Limb (tissue), 2 donors: ENCODE results near the gene SPRING1.
"Not testable (repeated sequence)": the region's sequence is repeated elsewhere in the genome, so short reads cannot be mapped to it uniquely, and the experiment has no call there.

Experiments used
- DNase-seq, 2 donors: peaks; one replicate each; pipeline ENCODE4 v3.0.0-alpha.2; 2016; ENCODE audit errors: extremely low spot score in 2 of 2

SPRING1 gene

DNA sequence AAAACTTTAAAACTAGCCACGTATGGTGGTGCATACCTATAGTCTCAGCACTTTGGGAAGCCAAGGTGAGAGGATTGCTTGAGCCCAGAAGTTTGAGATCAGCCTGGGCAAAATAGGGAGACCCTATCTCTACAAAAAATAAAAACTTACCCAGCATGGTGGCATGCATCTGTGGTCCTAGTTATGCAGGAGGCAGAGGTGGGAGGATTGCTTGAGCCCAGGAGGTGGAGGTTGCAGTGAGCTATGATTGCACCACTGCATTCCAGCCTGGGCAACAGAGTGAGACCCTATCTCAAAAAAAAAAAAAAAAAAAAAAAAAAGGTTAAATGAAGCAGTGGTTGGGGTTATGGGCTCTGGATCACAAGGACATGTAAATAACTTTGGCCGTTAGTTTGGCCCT is 4.9 kb upstream of the SPRING1 start:
- DNase-seq: not testable (repeated sequence)

DNA sequence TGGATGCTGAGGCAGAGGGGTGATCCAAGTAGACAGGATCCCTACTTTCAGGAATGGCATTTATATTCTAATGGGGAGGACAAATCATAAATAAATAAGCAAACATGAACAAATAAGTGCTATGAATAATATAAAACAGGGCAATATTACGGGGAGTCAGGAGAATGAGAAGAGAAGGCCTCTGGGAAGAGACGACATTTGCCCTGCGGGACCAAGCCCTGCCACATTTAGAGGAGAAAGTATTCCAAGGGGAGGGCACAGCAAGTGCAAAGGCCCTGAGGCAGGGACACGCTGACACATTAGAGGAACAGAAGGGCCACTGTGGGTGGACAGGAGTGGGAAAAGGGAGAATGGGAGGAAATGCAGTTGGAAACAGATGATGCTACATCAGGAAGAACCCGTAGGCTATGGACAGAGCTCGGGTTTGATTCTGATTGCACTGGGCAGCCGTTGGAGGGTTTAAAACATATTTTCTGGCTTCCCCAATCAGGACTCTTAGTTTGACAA is 1.6 kb upstream of the SPRING1 start:
- no peak for DNase-seq

DNA sequence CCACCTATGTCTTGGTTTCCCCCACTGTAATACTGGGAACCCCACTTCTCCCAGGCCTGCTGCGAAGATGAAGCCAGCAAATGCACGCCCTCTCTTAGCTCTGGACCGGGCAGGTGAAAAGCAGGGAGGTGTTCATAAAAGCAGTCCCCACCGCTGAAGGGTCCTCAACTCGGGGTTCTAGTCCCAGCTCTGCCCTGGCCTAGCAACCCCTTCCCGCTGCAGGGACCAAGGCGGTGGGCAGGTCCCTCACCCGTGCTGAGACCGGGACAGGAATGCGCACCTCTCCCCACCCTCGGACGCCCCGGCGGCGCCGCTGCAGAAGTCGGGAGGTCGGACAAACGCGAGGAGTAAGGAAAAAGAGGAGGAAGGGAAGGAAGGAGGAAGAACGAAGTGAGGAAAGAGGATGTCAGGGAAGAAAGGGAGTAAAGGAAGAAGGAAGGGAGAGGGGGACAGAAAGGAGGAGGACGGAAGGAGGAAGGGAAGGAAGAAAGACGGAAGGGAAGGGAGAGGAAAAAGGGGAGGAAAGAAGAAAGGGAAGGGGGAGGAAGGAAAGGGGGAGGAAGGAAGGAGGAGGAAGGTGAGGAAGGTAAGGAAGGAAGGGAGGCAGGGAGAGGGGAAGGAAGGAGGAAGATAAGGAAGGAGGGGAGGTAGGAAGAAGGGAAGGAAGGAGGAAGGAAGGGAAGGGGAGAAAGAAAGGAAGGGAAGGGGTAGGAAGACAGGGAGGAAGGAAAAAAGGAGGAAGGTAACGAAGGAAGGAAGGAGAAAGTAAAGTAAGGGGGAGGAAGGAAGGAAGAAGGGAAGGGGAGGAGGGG is 701 bp downstream of the SPRING1 start:
- DNase-seq: peak in 1 of 2 donors; percentile 42

DNA sequence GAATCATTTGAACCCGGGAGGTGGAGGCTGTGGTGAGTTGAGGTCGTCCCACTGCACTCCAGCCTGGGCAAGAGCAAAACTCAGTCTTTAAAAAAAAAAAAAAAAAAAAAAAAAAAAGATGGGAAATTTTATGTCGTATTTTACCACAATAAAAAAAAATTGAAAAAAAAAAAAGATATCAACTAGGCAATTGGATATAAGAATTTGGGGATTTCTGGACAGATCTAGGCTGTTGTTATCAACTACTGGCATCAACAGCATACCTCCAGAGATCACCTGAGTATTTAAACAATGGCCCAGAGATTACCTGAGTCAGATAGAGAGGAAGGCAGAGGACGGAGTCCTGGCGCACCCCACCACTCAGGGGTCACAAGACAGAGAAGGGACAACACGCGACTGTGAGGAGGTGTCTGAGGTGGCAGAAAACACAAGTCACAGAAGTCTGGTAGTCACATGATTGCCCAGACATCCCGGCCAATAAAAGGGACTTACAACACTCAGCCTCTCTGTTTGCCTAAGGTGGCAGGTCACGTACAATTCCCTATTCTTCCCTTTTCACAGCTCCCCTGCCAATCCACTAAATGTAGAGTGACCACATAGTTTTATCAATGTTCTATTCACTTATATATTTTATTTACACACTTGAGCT is 1.8 kb downstream of the SPRING1 start:
- no peak for DNase-seq

DNA sequence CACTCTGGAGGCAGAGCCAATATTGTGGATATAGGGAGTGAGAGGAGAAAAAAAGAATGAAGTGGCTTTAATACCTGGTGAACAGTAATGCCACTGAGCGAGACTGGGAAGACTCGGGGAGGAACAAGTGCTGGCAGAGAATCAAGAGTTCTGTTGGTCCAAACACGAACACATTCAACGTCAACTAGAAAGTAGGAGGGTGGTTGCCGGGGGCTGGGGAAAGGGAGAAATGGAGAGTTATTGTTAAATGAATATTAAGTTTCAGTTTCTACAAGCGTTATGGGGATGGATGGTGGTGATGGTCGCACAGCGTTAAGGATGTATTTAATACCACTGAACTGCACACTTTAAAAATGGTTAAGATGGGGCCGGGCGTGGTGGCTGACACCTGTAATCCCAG is 2.8 kb downstream of the SPRING1 start:
- DNase-seq: no peak

DNA sequence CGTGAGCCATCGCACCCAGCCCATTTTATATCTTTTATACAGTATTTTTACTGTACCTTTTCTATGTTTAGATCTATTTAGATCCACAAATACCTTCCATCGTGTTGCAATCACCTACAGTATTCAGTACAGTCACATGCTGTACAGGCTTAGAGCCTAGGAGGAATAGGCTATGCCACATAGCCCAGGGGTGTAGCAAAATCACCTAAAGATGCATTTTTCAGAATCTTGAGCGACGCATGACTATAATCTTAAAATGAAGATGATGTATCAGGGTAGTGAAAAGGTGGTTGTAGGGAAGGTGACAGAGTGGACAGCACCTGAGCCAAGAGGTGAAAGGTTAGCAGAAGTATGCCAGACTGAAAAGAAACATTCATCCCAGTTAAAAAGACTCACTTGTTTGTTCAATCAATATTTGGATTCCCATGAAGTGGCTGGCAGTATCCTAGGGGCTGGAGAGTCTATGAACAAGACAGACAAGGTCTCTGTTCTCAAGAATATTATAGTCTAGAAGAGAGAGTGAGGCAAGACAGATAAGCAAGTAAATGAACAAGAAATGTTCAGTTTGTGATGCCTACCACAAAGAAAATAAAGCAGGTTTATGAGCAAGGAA is 3.6 kb downstream of the SPRING1 start:
- DNase-seq: no peak

DNA sequence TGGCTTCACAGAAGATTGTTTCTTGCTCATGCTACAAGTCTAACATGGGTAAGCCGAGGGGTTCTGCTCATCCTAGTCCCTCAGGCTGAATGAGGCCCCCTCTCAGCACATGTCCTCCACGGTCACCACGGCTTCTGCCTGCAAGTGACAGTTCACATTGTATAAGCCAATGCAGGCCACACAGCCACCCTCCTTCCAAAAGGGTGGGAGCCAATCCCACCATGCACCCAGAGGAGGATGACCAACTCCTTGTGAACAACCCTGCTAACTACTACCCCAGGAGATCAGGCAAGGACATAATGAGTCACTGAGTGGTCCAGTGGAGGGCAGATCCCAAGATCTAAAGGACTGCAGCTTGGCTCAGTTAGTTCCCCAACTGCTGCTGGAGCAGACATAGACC is 6.1 kb downstream of the SPRING1 start:
- no peak for DNase-seq

DNA sequence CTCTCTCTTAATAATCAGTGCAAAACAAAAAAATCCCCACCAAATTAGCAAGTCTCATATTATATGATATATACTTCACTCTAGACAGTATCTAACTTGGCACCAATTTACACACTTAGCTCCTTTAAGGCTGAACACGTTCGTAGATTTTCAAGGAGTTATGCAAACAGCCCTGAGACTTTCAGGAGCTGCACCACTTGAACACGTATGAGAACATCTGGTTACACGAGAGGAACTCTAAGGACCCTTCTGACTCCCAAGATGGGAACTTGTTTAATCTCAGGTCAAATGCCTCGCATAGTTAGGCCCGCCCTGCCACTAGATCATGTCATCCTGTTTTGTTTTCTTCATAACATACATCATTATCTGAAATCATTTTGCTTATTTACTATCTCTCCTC is 10.0 kb downstream of the SPRING1 start:
- no peak for DNase-seq

DNA sequence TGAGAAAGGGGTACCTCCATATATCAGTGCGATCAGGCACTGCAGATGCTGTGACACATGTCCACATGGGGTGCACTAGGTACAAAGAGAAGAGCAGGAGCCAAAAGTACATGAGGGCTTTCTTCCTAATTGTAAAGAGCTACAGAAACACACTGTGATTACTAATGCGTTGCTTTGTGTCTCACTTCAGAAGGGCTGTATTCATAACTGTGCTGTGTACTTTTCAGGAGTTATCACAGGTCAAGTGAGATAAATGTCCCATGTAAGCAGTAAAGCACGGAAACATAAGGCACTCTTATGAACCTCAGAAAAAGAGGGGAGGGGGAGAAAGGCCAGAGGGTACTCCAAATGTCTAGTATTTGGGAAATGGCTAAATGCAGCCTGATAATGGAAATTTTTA is 10.6 kb downstream of the SPRING1 start:
- DNase-seq: no peak

DNA sequence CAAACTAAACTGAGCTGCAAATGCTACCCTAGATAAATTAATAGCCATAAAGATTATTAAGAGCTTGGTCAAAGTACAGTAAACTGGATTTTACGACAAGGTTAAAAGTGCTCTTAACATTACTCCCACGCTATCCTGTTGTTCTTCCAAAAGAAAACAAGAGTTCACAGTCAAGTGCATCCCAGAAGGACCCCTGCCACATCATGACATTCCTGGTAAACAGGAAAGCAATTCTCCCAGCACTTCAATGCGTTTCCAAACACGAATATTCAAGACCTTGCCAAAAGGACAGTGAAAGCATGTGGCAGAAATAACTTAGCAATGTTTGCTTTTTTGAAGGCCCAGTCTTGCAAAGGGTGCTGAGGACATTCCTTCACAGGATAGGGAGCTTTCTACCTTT is 11.2 kb downstream of the SPRING1 start:
- DNase-seq: no peak

DNA sequence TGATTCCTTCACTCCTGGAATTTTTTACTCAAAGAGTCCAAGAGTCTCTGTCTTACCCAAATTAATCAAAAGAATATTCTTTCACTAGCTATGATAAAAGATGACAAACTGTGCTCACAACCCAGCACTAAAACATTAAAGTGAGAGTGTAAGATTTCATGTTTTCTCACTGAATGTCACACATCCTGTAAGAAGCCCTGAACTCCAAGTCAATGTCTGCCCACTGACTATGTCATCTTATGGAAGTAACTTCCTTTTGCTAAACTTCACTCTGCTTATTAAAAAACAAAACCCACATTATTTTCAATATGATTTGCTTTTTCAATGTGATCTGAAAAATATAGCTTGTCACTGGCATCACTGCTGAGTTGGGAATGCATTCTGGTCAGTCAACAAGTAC is 15.6 kb downstream of the SPRING1 start:
- DNase-seq: no peak

DNA sequence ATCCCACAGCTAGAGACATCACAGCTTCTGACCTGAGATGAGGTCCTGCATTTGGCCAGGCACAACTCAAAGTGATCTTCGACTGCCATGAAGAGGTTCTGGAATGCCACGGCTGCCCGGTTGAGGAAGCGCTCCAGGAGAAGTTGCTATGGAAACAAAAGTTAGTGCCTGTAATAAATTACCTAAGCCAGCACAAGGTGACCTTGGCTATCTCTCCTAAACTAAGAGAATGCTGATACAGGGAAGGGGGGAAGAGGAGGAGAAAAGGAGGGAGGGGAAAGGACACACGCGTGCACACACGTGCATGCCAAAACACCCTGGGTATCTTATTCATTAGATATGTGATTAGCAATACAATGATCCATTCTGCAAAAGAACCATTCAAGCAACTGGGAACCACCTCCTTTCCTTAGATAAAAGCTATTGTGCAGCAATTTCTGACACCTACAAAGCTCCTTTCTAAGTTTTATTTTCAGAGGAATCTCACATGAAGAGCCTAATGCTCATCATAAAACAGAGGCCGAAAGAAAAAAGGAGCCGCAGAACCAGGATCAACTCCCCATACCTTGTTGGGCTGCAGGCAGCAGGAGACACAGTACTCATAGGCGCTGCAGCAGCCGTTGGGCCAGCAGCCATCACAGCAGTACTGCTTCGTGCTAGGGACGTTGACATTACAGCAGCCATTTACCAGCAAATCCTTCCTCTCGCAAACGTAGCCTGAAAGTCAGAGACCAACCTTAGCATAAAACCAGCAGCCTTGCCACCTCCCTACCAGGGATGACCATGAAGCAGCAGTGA is 17.9 kb downstream of the SPRING1 start:
- DNase-seq: no peak

DNA sequence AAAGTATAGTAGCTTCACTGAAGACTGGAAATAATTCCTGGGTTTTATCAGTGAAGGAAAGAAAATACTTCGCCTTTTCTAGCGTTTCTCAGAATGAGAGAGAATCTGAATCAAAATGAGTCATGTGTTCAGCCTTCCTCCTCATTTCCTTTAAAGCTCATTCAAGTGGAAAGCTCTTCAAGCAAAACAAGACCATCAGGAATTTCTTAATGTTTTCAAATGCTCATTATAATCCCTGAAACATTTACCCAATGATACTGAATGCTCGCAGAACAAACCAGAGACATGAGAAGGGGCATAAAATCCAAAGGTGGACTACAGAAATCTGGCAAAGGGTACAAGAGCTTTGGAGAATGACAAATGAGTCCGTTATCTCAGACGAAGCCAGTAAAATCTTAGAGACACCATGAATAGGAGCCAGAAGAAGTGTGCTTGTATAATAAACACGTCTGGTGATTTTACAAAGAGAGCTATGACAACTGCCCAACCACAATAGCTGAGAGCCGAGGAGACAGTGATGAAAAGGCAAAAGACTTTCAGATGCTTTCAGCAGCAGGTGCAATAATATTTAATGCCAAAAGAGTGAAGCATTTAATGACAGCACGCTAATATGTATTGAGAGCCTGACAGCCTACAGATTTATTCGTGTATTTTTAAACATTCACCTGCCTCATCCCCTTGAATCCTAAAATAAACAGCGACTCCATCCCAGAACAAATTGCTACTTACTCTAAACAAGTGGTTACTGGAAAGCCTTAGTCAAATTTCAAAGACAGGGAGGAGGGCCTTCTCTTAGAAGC is 19.0 kb downstream of the SPRING1 start:
- DNase-seq: no peak

DNA sequence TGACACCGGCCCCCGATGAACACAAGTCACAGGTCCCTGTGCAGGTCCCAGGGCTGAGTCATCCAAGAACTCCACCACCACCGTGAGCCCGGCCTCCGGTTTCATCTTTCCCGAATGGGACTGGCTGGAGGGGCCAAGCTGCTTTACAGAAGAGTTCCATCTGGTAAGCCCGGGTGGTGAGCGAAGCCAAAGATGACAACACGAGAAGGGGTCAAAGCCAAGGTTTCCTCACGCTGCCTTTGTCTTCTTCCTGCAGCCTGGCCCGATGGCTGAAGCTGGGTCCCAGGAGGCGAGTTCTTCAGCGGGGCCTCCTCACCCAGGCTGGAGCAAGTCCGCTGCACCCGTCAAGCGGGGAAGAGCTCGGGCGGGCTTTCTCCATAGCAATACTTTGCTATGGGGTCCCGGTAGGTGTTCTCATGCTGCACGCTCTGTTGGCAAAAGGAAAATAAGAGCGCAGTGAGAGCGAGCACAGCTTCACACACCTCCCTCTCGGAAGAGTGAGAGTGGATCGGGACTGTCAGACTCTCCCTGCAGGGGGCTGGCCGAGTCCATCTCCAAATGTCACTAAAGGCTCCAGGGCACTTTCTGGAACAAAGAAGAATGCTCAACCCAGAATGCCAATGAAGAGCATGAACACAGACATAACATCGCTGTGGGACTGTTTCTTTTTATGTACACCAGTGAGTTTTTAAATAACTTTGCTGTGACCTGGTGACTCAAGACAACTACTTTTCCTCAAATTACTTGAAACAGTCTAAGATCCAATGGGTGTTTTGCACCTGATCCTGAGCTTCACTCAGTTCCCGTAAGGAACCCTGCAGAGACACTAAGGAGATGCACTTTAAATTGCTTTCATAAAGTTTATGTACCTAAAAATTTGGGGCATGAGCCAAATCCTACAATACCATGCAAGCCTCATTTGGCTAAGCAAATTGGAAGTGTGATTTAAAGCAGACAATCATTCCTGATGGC is 20.1 kb downstream of the SPRING1 start:
- DNase-seq: peak in 1 of 2 donors; percentile 47

DNA sequence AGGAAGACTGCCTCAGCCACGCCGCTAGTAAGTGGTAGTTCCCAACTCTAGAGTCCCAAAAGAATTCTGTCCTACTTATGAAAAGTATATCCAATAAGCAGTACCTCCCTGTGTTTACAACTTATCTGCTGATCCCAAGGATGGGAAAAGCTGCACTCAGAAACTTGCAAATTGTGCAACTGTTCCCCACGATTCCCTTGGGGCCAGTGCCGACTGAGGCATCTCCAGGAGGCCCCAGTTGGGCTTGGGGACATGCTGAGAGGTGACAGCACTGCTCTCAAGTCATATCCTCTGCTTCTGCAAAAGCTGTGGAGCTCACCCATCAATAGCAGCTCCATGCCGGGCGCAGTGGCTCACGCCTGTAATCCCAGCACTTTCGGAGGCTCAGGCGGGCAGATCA is 23.7 kb downstream of the SPRING1 start:
- DNase-seq: no peak

DNA sequence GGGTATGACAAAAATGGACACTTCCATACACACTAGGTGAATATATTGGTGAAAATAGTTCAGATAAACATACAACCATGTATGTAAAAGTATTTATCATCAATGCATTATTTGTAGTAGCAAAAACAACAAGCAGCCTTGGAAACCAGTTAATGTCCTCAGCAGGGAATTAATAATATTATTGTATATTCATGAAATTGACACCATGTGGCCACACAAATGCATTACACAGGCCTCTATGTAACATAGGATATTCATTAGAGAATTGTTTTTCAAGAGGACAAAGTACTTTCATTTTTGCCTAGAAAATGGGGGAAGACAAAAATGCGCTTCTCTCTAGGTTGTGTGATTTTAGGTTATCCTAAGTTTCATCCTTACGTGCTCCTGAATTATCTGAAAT is 24.3 kb downstream of the SPRING1 start:
- DNase-seq: no peak

DNA sequence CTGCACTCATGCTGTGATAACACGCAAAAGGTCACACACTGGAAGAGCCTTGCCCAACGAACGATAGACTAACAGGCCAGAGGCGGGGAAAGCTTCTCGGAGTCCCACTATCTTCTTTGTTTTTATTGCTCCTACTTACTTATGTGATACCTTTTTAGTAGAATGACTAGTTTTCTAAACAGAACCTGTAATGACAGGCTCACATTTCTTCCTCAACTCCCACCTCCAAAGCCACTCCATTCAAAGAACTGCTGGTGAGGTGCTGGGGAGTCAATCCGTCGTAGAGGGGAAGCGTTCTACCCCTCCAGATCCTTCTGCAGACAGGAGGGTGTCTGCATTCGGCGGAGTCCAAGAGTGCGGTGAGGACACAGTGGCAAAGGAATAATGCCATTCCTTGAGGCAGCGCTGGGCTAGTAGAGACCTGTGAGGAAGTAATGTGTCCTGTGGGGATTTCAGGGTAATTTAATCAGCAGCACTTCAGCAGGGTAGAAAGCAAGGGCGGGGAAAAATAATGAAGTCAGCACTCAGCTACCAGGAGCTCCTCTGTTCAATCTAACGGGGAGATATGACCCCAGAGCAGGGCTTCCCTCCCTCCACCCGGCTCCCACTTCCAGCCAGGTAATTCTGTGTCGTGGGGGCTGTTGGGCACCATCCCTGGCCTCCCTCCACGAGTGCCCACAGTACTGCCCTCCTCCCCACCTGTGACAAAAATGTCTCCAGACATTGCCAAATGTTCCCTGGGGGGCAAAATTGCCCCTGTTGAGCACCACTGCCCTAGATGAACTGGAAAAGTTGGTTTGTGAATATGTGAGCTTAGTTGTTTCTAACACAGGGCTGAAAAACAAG is 25.2 kb downstream of the SPRING1 start:
- DNase-seq: peak in 1 of 2 donors; percentile 40

DNA sequence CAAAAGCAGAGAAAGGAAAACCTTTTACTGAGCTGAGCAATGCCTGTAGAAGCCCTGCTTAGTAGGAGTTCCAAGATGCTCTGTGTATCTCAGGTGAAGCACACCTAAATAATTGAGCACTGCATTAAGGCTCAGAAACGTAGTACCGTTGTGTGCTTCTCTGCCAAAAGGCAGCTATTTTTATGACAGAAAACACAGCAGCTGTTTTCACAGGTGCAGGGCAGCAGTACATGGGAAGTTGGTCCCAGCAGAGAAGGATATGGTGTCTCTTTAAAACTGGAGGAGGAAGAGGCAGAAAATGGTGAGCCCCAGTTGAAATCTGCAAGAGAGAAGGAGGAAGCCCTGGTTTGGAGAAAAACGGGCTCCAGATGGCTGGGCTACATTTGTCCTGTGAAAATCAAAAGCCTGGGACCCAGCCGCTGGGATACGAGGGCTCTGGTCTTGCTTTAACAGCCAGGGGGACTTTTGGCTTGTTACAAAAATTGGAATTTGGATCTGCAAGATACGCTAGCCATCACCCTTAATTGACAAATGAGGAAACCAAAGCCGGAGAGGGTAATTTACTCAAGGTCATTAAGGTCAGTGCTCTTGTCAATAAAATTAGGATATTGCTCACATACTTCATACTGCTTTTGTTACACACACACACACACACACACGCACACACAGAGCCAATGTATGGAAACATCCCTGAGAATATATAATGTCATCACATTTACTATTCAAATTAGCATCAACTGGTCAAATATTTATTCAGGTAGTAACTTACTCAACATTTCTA is 27.3 kb downstream of the SPRING1 start:
- no peak for DNase-seq
